Stimulated activated CD4-positive, alpha-beta T cell treated with anti-CD3 and anti-CD28 coated beads, Interleukin-12 subunit alpha, Interleukin-12 subunit beta, amount 100 ng/mL, for 48 hours (primary cell): ENCODE measurements around the gene LIPA.
"Not testable (repeated sequence)": the region's sequence is repeated elsewhere in the genome, so short reads cannot be mapped to it uniquely, and the experiment has no call there.

Experiments used
- DNase-seq, 3 donors: peaks; one replicate each; pipeline ENCODE4 v3.0.0-alpha.2; 2020; ENCODE audit warnings: low read depth in 2 of 3, low spot score in 1 of 3

Gene LIPA

DNA sequence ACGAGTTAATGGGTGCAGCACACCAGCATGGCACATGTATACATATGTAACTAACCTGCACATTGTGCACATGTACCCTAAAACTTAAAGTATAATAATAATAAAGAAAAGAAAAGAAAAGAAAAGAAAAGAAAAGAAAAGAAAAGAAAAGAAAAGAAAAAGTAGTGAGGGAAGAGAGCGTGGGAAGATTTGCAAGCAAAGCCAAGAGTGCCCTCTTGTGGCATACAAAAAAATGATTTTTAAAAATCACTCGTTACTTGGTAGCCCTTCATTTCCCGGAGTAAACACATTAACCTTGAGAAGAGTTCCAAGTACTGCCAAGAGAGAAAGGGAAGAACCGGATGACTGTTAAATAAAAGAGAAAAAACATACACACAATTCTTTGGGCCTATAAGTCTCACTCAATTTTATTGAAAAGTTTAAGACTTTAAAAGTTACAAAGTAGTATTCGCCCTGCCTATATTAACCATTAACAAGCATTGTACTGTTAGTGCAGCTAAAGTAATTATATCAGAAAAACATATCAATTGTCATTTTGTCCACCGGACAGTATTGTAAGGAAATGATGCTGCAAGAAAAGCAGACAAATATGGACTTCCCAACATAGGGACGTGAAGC is 38.3 kb downstream of the LIPA start:
- peak in 1 of 3 donors; percentile 11 for DNase-seq

DNA sequence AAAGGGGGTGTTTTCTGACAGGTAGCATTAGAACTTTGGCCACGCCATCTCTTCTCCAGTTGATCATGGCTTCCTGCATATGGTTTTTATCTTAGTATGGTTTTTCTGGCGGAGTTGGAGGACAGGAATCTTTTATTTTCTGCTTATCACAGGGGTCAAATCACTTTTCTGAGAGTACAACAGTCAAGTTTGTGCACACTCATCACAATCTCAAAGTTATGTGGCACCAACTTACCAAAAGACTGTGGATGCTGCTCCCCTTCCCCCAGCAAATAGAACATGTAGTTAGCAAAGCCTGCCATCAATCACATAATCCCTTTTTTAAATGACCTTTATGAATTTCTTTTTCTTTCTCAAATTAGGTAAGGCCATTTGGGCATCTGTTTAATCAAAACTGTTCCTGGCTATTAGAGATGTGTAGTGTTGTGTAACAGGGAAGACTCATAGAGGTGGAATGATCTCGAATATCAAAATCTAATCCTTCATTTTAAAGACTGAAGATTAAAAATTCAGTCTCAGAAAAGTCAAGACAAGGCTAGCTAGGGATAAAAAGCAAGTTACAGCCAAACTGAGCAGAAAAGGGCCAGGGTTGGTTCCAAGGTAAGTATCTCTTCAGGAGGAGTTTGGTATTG is 40.7 kb downstream of the LIPA start:
- DNase-seq = no peak

DNA sequence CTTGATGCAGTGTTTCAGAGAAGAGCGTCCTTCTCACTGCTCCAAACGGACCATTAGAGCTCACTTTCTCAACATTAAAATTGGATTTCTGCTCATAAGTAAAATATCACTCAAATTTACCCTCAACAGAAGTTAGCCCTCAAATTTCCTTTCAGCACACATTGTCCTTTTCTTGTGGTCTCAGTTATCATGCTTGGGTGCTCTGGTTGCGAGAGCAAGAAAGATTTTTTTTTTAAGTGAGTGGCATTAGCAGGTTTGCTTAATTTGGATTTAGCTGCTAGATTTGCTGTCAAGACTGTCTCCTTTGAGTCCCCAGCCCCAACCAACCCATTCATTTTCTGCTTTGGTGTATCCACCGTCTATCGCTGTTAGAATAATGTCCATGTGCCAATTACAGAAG is 41.9 kb downstream of the LIPA start:
- no peak for DNase-seq

DNA sequence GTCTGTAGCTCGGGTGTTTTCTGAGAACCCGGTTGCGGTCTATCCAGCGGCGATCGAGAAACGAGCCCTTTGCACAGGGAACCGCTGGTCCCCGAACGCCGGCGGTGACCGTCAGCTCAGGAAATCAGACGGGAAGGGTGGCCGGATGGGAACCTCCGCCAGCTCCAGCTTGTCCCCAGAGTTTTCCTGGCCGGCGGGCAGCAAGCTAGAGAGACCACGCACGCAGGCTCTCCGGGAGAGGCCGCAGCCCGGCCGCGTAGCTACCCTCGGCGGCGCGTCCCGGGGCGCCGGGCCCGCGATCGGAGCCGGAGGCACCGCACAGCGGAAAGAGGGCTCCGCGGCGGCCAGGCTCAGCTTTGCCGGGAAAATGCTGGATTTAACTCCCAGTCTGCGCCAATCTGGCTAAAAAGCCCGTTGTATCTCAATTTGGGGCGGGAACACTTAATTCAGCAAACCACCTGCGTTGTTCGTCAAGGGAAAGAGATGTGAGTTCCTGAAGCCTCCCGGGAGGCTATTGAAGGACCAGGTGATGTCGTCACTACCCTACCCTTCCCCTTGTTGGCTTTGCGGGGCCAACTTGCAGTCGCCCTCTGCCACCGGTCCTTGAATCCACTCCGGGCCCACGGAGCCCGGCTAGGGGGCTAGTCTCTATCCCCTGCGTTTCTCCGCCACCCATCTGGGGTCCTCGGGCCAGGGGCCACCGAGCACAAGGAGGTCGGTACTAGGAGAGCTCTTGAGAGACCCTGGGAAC is 43.6 kb downstream of the LIPA start:
- DNase-seq = no peak

DNA sequence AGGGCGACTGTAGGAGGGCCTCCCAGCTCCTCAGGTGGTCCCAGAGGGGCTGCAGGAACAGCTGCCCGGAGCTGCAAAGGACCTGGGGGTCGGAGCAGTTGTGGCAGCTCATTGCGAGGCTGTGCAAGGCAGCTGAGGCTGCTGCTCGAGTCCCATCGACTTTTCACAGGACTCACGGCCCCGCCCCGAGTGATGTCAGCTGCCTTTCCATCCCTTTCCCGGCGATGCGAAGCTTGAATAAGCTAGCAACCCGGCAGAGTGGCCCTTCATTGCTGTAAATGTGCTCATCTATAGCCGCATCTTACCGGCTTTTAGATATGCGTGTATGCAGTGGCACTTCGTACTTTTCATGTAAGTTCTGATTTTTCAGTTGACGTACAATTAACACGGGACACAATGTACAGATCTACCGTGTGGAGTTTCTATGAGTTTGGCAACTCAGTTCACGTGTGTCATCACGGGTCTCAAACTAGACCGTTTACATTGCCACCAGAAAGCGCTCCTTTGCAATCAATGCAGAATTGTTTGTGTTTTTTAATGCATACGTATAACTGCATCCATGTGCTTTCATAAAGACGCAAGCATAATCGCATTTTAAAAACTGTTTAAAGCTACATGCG is 44.3 kb downstream of the LIPA start, which contains the start of gene CH25H:
Gene CH25H (minus strand): TSS at position 137 of the 620 bp plus-strand sequence. CDS start 25 bp downstream, at position 112.
- DNase-seq = peak; percentile 16 to 58 (median 37)

DNA sequence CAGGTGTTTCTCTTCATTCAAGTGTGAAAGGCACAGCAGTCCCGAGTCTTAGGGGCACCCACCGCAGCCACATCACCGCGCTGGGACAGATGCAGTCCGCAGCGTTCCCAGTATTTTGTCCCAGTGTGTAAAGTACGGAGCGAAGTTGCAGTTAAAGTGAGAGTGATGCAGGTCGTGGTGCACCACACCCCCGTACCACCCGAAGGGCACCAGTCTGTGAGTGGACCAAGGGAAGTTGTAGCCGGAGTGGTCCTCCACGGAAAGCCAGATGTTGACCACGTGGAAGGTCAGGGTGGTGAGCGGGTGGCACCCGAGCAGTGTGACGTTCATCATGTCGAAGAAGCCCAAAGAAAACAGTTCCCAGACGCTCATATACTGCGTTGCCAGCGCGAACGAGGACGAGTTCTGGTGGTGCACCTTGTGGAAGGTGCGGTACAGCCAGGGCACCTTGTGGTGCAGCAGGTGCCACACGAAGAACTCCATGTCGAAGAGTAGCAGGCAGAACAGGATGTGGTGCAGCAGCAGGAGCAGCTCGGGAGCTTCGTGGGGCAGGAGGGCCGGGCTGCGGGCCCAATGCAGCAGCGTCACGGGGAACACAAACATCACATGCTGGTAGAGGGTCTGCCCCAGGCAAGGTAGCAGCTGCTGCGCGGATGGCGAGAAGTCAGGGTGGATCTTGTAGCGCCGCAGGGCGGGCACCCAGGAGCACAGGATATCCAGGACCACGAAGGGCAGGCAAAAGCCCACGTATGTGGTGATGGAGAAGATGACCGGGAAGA is 45.0 kb downstream of the LIPA start:
- no peak for DNase-seq

DNA sequence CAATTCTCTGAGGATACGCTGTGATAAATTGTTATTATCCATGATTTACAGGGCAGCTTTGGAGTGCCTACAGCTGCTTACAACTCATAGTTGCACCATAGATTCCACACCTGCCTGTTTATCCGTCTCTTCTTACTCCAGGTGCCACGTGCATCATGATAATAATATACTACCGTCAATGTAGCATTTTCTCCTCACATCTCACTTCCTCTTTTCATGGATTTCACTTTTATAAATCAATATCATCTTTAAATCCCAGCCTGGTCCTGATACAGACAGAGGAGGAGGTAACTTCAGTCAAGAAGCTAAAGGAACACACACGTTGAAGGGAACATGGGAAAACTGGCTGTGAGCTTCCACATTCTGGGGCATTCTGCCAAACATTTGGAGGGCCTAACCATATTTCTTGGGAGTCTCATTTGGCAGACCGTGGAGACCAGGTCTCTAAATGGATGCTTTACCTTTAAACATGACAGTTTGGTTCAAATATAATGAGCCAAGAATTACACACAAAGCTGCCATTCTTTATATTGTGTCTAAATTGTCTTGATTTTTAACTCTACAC is 46.9 kb downstream of the LIPA start:
- DNase-seq = no peak

DNA sequence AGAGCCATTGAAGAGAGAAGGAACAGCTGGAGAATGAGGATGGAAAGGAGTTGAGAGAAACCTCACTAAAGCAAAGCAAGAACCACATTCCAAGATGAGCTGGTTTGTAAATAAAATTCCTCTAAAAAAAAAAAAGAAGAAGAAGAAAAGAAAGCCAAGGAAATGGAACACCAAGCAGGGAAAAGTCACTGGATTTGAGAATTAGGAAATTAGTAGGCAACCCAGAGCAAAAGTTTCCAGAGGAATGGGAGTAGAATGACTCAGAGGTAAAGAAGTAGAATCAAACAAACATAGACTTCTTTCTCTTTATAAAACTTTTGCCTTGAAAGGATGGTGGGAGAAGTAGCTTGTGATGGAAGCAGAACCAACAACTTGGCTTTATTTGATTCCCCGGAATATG is 48.3 kb downstream of the LIPA start:
- DNase-seq = no peak

DNA sequence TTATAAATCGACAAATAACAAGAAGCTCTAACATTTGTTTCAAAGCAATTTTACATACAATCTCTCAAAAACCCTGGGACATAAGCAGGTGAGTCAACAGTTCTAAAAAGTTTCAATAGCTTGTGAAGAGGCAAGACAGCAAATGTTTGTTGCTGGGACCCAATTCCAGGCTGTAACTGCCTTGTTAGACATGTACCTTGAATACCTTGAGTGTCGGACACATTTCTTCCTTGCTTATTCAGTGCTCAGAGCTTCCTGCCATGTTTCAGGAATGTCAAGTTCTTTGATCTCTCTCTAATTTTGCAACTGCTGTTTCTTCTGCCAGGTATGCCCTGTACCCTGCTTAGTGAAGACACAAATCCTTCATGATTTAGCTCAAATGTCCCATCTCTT is 49.5 kb downstream of the LIPA start:
- DNase-seq = no peak

DNA sequence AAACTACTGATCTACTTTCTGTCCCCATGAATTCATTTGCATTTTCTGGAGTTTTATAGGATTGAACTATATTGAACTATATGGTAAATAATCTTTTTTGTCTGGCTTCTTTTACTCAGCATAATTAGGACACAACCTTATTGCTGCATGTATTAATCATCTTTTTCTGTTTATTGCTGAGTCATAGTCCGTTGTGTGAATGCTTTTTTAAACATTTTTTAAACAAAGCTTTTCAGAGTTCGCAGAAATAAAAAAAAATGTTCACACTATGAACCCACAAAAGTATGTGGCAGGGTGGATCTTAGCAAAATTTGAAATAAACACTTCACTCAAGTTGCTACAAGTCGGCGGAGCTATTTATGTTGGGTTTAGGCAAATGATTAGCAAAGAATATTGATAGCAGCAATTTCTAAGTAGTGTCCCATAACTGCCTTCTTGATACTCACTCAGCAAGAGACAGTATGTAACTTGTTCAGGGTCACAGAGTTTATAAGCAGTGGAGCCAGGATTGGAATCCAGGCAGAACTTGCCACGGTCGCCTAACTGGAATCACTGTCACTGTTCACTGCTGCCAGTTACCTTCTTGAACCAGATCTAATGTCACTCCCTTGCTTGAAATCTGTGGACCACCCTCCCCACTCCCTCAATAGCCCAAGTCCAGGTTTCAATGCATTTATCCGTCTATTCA is 50.1 kb downstream of the LIPA start:
- DNase-seq = no peak

DNA sequence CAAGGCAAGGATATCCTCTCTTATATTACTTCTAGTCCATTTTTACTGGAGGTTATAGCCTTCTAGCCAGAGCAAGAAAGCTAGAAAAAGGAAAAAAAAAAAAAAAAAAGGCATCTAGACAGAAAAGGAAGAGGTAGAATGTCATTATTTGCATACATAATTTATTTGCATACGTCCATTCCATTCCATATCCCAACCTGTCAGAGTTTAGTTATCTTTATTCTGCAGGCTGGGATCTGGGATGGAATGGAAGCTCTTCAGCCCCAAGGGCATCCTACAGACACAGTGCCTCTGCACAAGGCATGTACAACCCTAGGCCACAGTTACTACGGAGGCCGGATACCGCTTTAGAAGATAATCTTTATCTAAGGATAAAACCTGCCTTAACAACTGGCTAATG is 54.1 kb downstream of the LIPA start:
- no peak for DNase-seq

DNA sequence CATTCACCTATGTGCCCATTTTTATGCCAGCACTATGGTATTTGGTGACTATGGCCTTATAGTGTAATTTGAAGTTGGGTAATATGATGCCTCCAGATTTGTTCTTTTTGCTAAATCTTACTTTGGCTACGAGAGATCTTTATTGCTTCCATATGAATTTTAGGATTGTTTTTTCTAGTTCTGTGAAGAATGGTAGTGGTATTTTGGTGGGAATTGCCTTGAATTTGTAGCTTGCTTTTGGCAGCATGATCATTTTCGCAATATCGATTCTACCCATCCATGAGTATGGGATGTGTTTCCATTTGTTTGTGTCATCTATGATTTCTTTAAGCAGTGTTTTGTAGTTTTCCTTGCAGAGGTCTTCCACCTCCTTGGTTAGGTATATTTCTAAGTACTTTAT is 60.3 kb downstream of the LIPA start:
- DNase-seq = not testable (repeated sequence)

DNA sequence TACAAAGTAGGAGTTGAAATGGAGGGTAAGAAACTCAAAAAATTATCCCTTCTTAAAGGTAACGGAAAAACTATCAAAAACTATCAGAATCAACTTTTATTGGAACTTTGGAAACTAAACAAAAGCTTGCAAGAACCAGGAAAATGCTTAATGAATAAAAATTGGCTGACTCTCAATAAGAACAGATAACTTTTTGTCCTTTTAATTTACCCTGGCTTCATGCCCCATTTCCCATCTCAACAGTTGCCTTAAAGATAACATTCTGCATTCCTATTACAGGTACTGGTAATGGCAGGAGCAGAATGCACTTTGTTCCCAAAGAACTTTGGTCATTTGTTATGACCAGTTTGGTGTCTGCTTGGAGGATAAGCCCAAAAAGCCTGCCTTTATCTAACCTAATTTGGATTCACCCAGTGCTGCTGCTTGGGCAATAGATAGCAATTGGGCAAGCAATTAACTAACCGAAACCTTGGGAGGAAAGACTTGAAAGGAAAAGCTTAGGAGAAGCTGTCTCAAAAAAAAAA is 62.3 kb downstream of the LIPA start:
- DNase-seq = no peak

DNA sequence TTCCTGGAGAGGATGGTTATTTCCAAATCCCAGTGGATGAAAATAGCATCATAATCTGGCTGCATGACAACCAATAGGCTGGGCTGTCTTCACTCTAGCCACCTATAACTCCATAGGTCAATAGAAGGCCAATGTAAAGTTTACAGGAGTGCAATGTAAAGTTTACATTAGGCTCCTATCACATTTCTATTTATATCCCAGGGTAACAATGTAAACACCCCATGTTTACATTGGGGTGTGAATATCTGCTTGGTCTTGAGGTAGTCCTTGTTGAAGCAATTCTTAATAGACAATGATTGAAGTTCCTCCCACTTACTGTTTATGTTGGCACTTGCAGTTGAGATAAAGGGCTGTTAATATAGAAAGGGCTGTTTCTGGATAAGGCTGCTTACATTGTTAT is 65.9 kb downstream of the LIPA start:
- no peak for DNase-seq

DNA sequence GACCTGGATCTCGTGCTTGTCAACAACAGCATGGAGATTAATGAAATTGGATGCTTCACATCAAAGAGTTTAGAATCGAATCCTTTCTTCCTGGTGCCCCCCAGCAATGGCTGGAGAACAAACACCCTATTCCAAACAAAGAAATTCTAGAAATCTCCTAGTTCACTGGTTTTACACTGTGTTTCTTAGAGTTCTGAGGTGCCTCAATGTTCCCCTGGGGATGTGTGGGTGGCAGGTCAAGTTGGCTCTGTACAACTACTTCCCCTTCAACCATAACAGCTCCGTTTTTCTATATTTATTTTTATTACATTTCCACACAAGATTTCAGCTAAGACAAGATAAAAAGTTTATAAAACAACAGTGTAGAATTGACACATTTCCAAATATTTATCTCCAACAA is 66.9 kb downstream of the LIPA start:
- DNase-seq = no peak

DNA sequence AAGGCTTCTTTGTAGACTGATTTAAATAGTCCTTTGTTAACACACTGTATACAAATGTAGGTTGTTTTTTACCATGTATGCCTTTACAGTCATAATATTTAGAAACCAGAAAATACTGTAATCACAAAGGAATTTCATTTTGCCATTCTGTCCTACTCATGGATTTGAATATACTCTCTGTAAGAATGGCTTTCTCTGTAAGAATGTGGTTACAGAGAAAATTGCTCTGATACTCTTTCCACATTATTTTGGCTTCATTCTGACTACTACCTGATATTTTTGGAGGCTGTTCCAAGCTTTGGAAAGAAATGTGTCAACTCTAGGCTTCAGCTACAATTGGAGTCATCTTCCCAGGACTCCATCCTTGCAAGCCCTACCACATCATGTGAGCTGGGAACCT is 68.0 kb downstream of the LIPA start:
- DNase-seq = no peak

DNA sequence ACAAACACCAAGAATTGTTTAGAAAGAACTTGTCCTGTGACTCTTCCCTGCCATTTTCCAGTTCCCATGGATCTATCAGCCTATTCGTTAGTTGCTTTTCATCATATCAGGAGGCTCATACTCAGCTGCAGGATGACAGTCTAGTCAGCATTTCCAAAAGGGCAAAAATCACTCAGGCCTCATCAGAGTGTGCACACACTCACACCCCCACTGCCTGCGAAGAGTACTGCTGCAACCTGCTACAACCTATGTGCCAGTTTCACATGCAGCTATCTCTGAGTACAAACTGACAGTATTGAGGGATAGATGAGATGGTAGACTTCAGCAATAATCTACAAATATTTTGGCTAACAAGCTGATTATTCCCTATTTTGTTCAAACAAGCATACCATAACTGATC is 68.7 kb downstream of the LIPA start:
- no peak for DNase-seq

DNA sequence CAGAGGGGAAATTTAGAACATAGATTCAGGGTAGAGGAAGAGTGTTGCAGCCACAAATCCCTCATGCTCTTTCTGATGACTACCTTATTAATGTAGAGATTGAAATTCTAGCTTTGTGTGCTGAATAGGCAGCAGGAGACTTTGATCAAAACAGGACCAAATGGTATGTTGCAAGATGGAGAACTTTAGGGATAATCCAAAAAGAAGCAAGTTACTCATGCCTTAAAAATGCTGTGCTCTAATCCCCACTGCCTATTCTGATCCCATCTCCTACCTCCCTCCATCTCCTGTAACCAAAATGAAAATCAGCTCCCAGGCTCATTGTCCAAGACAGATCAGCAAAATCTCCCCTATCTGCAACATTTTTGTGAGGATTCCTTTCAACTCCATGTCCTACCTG is 75.8 kb downstream of the LIPA start:
- no peak for DNase-seq

DNA sequence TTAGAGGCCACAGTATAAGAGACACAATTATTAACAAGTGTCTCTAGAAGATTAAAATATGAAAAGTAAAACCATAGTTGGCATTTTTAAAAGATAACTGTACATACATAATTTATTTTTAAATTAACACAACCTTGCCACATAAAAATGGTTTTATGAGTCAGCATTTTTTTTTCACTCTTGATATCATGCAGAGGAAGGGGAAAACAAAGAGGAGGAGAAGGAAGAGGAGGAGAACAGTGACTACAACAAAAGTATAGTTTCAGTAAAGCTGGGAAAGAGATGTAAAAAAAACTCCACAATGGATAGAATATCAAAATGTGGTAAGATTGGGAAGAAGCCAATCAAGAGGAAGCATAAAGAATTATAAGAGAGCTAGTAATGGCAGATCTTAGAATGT is 78.5 kb downstream of the LIPA start:
- no peak for DNase-seq

DNA sequence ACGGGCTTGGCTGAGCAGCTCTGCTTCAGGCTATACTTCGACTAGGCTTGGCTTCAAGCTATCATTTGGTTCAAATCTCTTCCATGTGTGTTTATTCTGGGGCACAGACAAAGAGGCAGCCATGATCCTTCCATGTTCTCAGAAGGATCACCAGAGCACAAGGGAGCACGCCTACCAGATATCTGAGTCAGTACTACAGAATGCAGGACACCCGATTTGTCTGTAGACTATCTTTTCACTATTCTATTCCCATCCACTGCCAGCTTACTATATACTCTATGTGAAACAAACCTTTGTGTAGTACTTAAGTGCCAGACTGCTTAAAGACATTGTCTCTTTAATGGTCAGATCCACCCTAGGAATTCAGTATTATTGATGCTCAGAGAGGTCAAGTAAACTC is 79.6 kb downstream of the LIPA start:
- DNase-seq = no peak
